OCI-M2 (cell line): ENCODE measurements around the gene SPATA4.
"Not testable (repeated sequence)": the region's sequence is repeated elsewhere in the genome, so short reads cannot be mapped to it uniquely, and the experiment has no call there.

Source experiments
- DNase-seq: peaks from one replicate; lab custom pipeline; 2025; ENCODE audit not compliant: unreplicated experiment; lab: John Stamatoyannopoulos, UW

Gene SPATA4

GRCh38 chr4:176195184-176195978 lies at the start of gene SPATA4:
Gene SPATA4 (minus strand): TSS chr4:176195585. CDS start chr4:176195562, 23 bp downstream.
- no peak for DNase-seq

DNA sequence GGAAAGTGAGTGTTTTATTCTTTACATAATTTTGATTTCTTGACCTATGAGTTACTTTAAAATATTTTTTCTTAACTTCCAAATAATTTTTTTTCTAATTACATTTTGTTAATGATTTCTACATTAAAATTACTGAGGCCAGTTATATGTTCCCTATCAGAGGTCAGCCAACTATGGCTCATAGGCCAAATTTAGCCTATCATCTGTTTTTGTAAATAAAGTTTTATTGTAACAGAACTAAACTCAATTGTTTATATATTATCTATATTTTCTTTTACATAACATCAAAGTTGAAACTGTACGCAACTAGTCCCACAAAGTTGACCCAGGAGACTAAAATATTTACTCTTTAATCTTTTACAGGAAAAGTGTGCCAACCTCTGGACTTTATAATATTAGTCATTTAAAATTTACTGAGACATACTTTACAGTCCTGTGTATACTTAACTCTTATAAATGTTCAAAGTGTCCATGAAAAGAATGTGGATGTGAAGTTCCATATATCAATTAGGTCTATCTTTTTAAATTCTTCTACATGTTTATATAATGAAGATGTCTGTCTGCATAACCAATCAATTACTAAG lies 47.5 kb upstream of the SPATA4 start:
- no peak for DNase-seq

DNA sequence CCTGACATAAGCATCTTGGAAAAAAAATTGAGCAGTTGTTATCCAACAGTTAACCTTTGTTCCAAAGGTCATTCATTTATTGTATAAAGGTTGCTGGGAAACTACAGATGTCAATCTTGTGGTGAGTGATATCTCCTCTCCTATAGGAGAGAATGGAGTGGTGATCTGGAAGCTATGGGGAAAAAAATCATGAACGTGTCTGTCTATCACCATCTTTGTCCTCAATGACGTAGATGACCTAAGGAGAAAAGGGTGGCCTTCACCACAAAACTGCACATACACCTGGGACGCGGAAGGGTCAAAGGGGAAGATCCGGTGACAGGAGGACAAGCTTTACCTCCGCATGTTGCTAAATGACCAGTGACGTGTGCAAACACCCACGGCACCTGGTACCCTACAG lies 46.3 kb upstream of the SPATA4 start:
- no peak for DNase-seq

GRCh38 chr4:176238826-176239225 lies 43.4 kb upstream of the SPATA4 start:
- no peak for DNase-seq

DNA sequence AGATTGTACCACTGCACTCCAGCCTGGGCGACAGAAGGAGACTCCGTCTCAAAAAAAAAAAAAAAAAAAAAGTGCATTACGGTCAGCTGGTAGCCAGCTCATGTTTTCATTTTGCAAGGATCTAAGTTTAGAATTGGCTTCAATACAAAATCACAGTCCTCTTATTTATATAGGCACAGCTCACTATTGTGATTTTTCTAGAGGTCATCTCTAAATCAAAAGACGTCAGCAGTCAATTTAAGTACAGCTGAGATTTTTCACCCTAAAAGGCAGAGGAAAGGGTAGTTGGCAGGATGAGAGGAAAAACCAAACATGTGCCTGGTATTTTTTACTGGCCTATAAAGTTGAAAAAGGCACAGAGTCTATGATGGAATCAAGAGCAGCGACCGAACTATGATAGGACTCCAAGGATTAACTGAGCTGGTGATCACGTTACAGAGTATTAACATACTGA lies 42.8 kb upstream of the SPATA4 start:
- DNase-seq: no peak

GRCh38 chr4:176236946-176237345 lies 41.6 kb upstream of the SPATA4 start:
- DNase-seq: no peak

DNA sequence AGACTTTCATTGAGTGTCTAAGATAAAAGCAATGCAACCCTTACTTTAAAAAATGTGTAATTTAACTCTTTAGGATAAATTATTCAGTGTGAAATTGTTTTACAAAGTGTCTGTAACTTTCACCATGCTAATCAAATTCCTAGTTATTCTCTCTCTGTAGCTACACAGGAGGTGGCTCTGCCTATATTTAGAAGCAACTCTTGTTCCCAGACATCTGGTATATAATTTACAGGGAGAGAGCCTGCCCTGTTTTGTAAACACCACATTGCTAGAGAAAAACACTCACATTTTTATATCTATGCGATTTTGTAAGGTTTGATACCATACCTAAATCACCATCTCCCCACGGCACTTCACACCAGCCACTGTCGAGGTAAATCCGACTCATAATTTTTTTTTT lies 35.5 kb upstream of the SPATA4 start:
- no peak for DNase-seq

- DNase-seq: no peak
These were observed 34.3 kb upstream of the SPATA4 start for GRCh38 chr4:176229645-176230044.

DNA sequence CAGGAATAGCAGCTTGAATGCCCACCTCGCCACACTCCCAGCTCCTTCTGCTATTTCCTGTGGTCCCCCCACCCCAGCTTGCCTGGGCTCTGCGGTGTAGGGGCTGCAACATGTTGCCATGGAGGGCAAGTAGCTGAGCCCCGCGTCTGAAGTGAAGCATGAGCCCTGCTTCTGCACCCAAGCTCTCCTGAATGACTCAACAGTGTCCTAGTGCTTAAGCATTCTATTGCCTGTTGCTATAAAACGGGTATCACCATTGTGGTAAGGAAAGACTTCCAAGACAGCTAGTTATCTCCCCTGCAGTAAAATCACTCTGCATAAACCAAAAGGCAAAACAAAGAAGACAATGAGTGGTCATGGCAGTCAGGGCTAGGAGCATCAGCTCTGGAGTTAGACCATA lies 31.4 kb upstream of the SPATA4 start:
- DNase-seq: no peak

GRCh38 chr4:176223561-176223960 lies 28.2 kb upstream of the SPATA4 start:
- no peak for DNase-seq

DNA sequence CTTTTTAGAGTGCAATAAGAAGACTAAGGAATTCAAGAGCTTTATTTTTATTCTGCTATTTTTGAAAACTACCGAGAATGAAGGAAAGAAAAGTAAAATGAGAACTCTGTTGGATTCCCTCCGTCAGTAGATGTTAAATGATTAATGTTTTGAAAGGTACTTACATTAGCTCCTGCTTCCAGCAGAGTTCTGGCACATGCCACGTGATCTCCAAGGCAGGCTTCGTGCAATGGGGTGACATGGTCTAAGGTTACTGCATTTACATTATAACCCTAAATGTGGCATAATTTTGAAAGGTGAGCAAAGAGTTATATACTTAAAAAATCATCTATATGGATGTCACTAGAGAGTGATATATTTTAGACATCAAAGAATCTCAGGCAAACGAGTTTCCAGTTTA lies 26.8 kb upstream of the SPATA4 start:
- DNase-seq: no peak

- DNase-seq: no peak
These were observed 22.1 kb upstream of the SPATA4 start for GRCh38 chr4:176217510-176217909.

DNA sequence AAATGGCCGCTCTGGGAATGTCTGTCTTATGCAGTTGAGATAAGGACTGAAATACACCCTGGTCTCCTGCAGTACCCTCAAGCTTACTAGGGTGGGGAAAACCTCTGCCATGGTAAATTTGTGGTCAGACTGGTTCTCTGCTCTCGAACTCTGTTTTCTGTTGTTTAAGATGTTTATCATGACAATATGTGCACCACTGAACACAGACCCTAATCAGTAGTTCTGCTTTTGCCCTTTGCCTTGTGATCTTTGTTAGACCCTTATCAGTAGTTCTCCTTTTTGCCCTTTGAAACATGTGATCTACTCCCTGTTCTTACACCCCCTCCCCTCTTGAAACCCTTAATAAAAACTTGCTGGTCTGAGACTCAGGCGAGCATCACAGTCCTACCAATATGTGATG lies 17.0 kb upstream of the SPATA4 start:
- DNase-seq: not testable (repeated sequence)

GRCh38 chr4:176210579-176211296 lies 15.4 kb upstream of the SPATA4 start:
- no peak for DNase-seq

- no peak for DNase-seq
These were observed 14.7 kb upstream of the SPATA4 start for GRCh38 chr4:176210101-176210500.

- DNase-seq: no peak
These were observed 14.2 kb upstream of the SPATA4 start for GRCh38 chr4:176209535-176209934.

DNA sequence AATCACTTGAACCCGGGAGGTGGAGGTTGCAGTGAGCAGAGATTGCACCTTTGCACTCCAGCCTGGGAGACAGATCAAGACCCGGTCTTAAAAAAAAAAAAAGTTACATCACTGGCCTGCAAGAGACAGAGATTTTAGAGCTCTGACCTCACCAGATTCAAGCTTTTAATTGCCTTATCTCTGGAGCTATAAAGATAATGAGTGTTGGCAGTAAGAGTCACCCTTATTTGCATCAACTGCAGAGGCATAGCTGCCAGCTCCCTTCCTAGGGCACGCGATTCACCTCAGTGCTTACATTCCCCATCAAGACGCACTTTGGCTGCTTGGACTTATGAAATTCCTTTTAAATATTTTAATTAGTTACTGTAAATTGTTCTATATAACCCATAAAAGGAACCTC lies 12.5 kb upstream of the SPATA4 start:
- no peak for DNase-seq

DNA sequence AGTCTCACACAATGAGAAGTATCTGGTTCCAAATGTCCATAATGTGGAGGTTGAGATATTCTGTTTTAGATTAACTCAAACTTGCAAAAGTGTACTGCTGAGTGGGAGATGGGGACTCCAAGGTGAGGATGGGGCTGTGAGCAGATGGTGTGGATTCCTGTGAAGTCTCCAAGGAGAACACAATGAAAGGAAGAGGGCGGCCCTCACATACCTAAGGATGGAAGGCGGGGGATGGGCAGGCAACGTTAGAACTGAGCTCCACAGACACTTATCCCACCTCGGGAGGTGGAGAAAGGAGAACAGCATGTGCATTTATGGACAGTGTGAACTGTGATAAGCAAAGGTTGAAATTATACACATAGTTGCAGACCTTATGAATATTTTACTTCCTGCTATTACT lies 9.9 kb upstream of the SPATA4 start:
- DNase-seq: no peak

DNA sequence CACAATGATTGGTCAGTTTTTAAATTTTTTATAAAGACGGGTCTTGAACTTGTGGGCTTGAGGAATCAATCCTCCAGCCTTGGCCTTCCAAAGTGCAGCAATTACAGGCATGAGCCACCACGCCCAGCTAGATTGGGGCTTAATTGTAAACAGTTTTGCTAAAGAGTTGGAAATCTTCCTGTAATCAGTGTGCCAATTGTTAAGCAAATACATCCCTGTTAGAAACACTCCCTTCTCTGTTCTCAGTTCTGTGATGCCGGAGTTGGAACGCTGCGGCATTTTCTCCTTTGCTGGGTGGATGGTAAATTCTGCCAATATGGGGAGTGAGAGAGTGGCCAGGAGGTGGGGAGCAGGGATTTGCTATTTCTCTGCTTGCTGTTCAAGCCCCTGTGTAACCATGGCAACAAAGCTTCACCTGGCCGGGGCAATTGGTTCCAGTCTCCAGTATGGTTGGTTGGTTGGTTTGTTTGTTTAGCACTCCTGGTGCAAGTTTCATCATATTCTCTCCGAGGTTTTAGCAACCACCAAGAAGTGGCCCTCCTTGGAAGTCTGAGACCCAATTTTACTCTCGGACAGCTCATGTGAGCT lies 3.0 kb upstream of the SPATA4 start:
- no peak for DNase-seq

DNA sequence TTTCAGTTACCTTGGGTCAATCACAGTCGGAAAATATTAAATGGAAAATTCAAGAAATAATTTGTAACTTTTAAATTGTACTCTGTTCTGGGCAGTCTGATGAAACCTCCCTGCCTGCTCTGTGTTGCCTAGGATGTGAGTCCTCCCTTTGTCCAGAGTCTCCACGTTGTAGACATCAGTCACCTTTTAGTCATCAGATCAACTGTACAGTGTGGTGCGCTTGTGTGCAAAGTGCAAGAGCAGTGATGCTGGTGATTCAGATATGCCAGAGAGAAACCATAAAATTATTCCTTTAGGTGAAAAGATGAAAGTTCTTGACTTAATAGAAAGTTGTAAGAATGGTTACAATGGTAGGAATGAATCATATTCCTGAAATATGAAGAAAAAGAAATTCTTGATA lies 1.4 kb downstream of the SPATA4 start:
- DNase-seq: no peak

- DNase-seq: no peak
These were observed 2.3 kb downstream of the SPATA4 start for GRCh38 chr4:176193126-176193525.

DNA sequence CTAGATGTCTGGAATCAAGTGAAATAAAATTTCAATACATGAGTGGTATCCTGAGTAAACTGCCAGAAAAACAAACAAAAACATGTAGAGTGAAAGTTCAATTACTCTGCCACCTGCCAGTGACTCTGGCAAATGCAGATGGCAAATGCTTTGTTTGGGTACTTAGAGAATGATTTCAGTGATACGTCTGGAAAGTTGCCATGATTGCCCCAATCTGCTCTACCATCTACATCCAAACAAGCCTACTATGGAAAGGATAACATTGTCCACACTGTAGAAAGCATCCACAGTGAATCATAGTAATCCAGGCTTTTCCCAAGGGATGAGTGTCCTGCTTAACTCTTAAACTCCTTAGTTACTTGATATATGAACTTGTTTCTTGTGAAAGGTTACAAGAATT lies 3.4 kb downstream of the SPATA4 start:
- DNase-seq: no peak
